OCI-LY7 (cell line): ENCODE results near the gene SGTB.

Experiments used
- EZH2phosphoT487 ChIP-seq: fragments of 200-600 bp; sonication (generic); IDR thresholded peaks from 2 replicates; pipeline ENCODE4 v1.6.1; 2018; ENCODE audit warnings: low read depth, borderline replicate concordance, mild to moderate bottlenecking, mixed run types, antibody characterized with exemption, low read length, moderate library complexity, mixed read lengths
- TF ChIP-seq, protein P1 (sequence below): fragments of 200-600 bp; sonication (generic); conservative IDR thresholded peaks from 2 replicates; pipeline ENCODE4 v1.5.1; 2014; ENCODE audit warnings: mild to moderate bottlenecking, antibody characterized with exemption, low read length, moderate library complexity, mixed read lengths

DNA sequence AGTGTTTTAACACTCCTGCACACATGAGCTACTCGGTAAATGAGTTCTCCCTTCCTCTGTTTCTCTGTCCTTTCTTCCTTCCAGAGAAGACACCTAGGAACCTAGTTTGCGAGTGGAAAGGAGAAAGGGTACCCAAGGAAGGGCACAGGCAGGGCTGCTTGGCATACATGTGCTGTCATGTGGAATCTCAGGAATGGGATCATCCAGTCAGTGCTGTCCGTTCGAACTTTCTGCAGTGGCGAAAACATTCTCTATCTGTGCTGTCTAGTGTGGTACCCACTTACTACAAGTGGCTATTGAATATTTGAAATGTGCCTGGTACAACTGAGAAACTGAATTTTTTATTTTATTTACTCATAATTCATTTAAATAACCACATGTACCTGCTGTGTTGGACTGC is 28.0 kb upstream of the SGTB start:
- TF ChIP-seq, protein P1, sequence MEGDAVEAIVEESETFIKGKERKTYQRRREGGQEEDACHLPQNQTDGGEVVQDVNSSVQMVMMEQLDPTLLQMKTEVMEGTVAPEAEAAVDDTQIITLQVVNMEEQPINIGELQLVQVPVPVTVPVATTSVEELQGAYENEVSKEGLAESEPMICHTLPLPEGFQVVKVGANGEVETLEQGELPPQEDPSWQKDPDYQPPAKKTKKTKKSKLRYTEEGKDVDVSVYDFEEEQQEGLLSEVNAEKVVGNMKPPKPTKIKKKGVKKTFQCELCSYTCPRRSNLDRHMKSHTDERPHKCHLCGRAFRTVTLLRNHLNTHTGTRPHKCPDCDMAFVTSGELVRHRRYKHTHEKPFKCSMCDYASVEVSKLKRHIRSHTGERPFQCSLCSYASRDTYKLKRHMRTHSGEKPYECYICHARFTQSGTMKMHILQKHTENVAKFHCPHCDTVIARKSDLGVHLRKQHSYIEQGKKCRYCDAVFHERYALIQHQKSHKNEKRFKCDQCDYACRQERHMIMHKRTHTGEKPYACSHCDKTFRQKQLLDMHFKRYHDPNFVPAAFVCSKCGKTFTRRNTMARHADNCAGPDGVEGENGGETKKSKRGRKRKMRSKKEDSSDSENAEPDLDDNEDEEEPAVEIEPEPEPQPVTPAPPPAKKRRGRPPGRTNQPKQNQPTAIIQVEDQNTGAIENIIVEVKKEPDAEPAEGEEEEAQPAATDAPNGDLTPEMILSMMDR = no peak
- no peak for TF ChIP-seq EZH2phosphoT487
